ENCODE data around the gene CAPN15.

- TF ChIP-seq POLR2A (IDR thresholded peaks at IDR 0.05) (no peak), CTCF (IDR thresholded peaks at IDR 0.05) (no peak)
Measured at GRCh38 chr16:552171-552570, 24.7 kb downstream of the CAPN15 start.

Data from Peyer's patch (tissue), 4 donors.